ENCODE data around the gene MRPL38. TPM values are rescaled to one million over a fixed set of nuclear protein-coding genes. Genes with fewer than 3 reads are reported as not detected.

MRPL38 gene
- total RNA-seq, 1 donor from 2014 or later, result 65.6 TPM

DNA sequence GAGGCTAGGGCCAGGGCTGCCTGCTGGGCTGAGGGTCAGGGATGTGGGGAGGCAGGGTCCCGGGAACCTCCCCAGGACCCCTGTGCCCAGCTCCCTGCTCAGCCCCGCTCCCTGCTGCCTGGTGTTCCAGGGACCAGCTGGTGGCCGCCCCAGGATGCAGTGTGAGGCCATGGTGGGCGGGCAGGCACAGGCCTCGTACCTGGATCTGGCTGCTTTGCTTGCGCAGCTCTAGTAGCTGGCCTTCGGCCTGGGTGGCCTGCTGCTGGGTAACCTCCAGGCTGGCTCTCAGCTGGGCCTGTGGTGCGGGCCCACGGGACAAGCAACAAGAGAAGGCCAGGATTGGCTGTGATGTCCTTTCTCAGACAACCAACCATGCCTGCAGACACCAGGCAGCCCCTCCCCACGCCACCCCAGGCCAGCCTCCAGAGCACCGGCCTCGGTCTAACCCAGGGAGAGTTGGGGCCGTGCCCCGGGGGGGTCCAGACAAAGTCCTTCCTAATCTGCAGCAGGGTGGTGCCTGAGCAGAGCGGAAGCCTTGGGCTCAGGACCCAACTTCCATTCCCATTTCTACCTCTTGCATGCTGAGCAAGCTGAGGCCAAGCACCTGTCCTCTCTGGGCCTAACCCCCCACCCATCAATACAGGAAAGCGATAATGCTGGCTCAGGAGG is 12.0 kb downstream of the MRPL38 start:
- Mint-ChIP-seq H3K4me1 (ENCODE audit: low read depth, unreplicated experiment) (peaks cover 11% of the 10 kb centered on the region), H3K4me3 (ENCODE audit: unreplicated experiment) (no peak overlapping the region), H3K36me3 (ENCODE audit: low read depth, unreplicated experiment) (peaks cover 11% of the 10 kb centered on the region), H3K27me3 (ENCODE audit: low read depth, unreplicated experiment) (no peaks in the 10 kb centered on the region), H3K9me3 (ENCODE audit: unreplicated experiment) (no peaks in the 10 kb centered on the region), H3K27ac (ENCODE audit: unreplicated experiment) (no peak overlapping the region)
- H3K9ac ChIP-seq (ENCODE audit: low read length), result no peak overlapping the region
- H3K4me1 ChIP-seq (ENCODE audit: insufficient read depth, low read length), result peaks cover 12% of the 10 kb centered on the region
- H3K27ac ChIP-seq (ENCODE audit: low read depth, low read length), result no peak overlapping the region
- FAIRE-seq (no peak), DNase-seq (ENCODE audit: low read depth) (no peak)
- peaks cover 26% of the 10 kb centered on the region for H4K20me1 ChIP-seq (ENCODE audit: insufficient read depth, low read length)
- H3K4me3 ChIP-seq (ENCODE audit: insufficient read depth, low read depth, low read length), result no peak overlapping the region
- TF ChIP-seq, protein P1, sequence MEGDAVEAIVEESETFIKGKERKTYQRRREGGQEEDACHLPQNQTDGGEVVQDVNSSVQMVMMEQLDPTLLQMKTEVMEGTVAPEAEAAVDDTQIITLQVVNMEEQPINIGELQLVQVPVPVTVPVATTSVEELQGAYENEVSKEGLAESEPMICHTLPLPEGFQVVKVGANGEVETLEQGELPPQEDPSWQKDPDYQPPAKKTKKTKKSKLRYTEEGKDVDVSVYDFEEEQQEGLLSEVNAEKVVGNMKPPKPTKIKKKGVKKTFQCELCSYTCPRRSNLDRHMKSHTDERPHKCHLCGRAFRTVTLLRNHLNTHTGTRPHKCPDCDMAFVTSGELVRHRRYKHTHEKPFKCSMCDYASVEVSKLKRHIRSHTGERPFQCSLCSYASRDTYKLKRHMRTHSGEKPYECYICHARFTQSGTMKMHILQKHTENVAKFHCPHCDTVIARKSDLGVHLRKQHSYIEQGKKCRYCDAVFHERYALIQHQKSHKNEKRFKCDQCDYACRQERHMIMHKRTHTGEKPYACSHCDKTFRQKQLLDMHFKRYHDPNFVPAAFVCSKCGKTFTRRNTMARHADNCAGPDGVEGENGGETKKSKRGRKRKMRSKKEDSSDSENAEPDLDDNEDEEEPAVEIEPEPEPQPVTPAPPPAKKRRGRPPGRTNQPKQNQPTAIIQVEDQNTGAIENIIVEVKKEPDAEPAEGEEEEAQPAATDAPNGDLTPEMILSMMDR (IDR thresholded peaks at IDR 0.05; ENCODE audit: insufficient read depth, low read depth, low read length), result no peak
- TF ChIP-seq EZH2 (IDR thresholded peaks at IDR 0.05; ENCODE audit: insufficient read depth, low read length), result no peak
- no peaks in the 10 kb centered on the region for H3K9me3 ChIP-seq (ENCODE audit: insufficient read depth, low read depth, low read length)
- no peaks in the 10 kb centered on the region for H3K27me3 ChIP-seq (ENCODE audit: insufficient read depth, low read length)
- H3K4me2 ChIP-seq (ENCODE audit: low read length), result no peak overlapping the region
- peaks cover 4% of the 10 kb centered on the region for H3K36me3 ChIP-seq (ENCODE audit: insufficient read depth, low read length)
- no peak overlapping the region for H2AFZ ChIP-seq (ENCODE audit: low read depth, low read length)
- peaks cover 19% of the 10 kb centered on the region for H3K79me2 ChIP-seq (ENCODE audit: insufficient read depth, low read length)

DNA sequence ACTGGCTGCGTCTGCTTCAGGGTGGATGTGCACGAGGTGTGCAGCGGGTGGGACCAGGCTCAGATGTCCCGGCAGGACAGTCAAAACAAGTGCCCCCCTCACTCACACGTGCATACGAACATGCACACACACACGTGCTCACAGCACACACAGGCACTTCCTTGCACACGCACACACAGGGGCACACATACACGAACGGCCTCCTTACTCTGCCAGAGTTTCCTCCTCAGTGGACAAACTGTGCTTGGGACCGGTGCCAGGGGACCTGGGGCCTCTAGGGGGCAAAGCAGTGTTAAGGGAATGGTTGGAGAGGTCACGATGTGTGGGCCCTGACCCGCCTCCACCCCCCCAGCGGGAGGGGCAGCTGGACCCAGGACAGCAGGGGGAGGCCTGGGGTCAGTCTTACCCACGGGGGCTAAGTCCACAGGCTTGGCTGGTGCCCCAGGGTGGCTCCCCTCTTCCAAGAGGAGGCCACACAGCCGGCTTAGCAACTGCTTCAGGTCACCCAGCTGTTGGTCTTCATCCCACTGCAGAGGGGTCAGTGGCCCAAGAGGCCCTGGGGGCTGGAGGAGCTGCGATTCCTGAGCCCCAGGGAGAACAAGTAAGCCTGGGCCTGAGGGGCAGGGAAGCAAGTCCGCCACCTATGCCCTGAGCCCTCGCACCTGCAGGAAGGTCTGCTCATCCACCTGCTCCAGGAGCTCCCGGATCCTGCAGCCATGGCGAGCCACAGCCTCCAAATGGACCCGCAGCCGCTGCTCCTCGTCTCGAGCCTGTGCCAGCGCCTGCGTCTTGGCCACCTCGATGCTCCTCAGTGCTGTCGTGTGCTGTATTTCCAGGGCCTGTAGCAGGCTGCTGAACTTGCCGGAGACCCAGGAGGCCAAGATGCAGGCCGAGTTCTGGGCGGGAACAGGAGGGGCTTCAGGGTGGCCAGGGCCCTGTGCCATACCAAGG is 12.8 kb downstream of the MRPL38 start:
- peaks cover 23% of the 10 kb centered on the region for H4K20me1 ChIP-seq (ENCODE audit: insufficient read depth, low read length)
- H3K9me3 ChIP-seq (ENCODE audit: insufficient read depth, low read depth, low read length), result no peaks in the 10 kb centered on the region
- TF ChIP-seq, protein P1 (IDR thresholded peaks at IDR 0.05; ENCODE audit: insufficient read depth, low read depth, low read length), result no peak
- TF ChIP-seq EZH2 (IDR thresholded peaks at IDR 0.05; ENCODE audit: insufficient read depth, low read length), result no peak
- peaks cover 9% of the 10 kb centered on the region for H3K4me1 ChIP-seq (ENCODE audit: insufficient read depth, low read length)
- DNase-seq (ENCODE audit: low read depth) (no peak), FAIRE-seq (no peak)
- H3K27me3 Mint-ChIP-seq (ENCODE audit: low read depth, unreplicated experiment), result no peaks in the 10 kb centered on the region
- no peak overlapping the region for H3K4me2 ChIP-seq (ENCODE audit: low read length)
- peaks cover 19% of the 10 kb centered on the region for H3K79me2 ChIP-seq (ENCODE audit: insufficient read depth, low read length)
- H3K36me3 Mint-ChIP-seq (ENCODE audit: low read depth, unreplicated experiment), result peaks cover 11% of the 10 kb centered on the region
- H3K27ac ChIP-seq (ENCODE audit: low read depth, low read length), result no peak overlapping the region
- H3K27ac Mint-ChIP-seq (ENCODE audit: unreplicated experiment), result no peak overlapping the region
- H3K4me3 Mint-ChIP-seq (ENCODE audit: unreplicated experiment), result no peak overlapping the region
- H3K9me3 Mint-ChIP-seq (ENCODE audit: unreplicated experiment), result no peaks in the 10 kb centered on the region
- no peak overlapping the region for H2AFZ ChIP-seq (ENCODE audit: low read depth, low read length)
- no peak overlapping the region for H3K9ac ChIP-seq (ENCODE audit: low read length)
- no peaks in the 10 kb centered on the region for H3K27me3 ChIP-seq (ENCODE audit: insufficient read depth, low read length)
- peaks cover 11% of the 10 kb centered on the region for H3K4me1 Mint-ChIP-seq (ENCODE audit: low read depth, unreplicated experiment)
- H3K36me3 ChIP-seq (ENCODE audit: insufficient read depth, low read length), result peaks cover 4% of the 10 kb centered on the region
- H3K4me3 ChIP-seq (ENCODE audit: insufficient read depth, low read depth, low read length), result no peak overlapping the region

All from astrocyte (in vitro differentiated cells and primary cell).